T-cell (primary cell): ENCODE results near the gene FBXL5. TPM values are rescaled to one million over a fixed set of nuclear protein-coding genes. Genes with fewer than 3 reads are reported as not detected.
A peak's percentile ranks its signal among the peaks of the same experiment; 100 is the strongest.

Experiments
- ATAC-seq, 4 experiments: fragments of 200-7000 bp in 3 of 4; fragments of 150-1000 bp in 1 of 4; cut with Tn5 transposase; replicated peaks in 1 of 4; 1 replicate in 3 of 4; 2 replicates in 1 of 4; pipeline ENCODE4 v1.10.0; 2021; ENCODE audit warnings: moderate library complexity in 3 of 4, mild to moderate bottlenecking in 2 of 4, moderate number of reproducible peaks in 1 of 4
- CTCF ChIA-PET, 2 donors: fragments of 300-600 bp; sonication (Branson Sonifier 250); formaldehyde crosslinking; loops; one replicate each; lab custom pipeline; 2022; ENCODE audit warnings: antibody characterized with exemption in 2 of 2; lab: Charles Lee
- POLR2A ChIA-PET, 2 donors: fragments of 300-600 bp; sonication (Branson Sonifier 250); formaldehyde crosslinking; loops; one replicate each; lab custom pipeline; 2022; ENCODE audit warnings: antibody characterized with exemption in 2 of 2; lab: Charles Lee
- DNase-seq, 35 experiments: peaks; one replicate each; pipeline versions ENCODE4 v3.0.0 to v3.0.0-alpha.2; 2013 to 2023
- H3K27ac ChIP-seq: one replicate; pipeline ENCODE4 v1.5.1; 2013; ENCODE audit warnings: low read length
- H3K27me3 ChIP-seq, 2 experiments: replicated peaks in 1 of 2; 1 replicate in 1 of 2; 2 replicates in 1 of 2; pipeline versions ENCODE4 v1.6.1 to v1.7.0; 2013; ENCODE audit warnings: low read length in 1 of 2, mixed read lengths in 1 of 2; ENCODE audit not compliant: control insufficient read depth in 2 of 2, insufficient read depth in 2 of 2; ENCODE audit errors: extremely low read depth in 1 of 2
- H3K36me3 ChIP-seq, 2 donors: 1 replicate in 1 of 2; 2 replicates in 1 of 2; pipeline versions ENCODE4 v1.6.1 to v1.7.0; 2013; ENCODE audit warnings: low read length in 1 of 2; ENCODE audit not compliant: control insufficient read depth in 2 of 2, insufficient read depth in 1 of 2; ENCODE audit errors: extremely low read depth in 1 of 2
- H3K4me1 ChIP-seq, 2 experiments: 1 replicate in 1 of 2; 2 replicates in 1 of 2; pipeline versions ENCODE4 v1.6.1 to v1.7.0; 2013; ENCODE audit warnings: low read length in 2 of 2, mixed read lengths in 1 of 2; ENCODE audit not compliant: insufficient read depth in 2 of 2, control insufficient read depth in 1 of 2; ENCODE audit errors: extremely low read depth in 1 of 2
- H3K4me3 ChIP-seq, 2 donors: 1 replicate in 1 of 2; 2 replicates in 1 of 2; pipeline versions ENCODE4 v1.5.1 to v1.7.0; 2013; ENCODE audit warnings: mild to moderate bottlenecking in 2 of 2, low read length in 1 of 2, moderate library complexity in 1 of 2; ENCODE audit not compliant: control insufficient read depth in 1 of 2; ENCODE audit errors: extremely low read depth in 1 of 2
- H3K9me3 ChIP-seq: 2 replicates; pipeline ENCODE4 v1.7.0; 2013
- H3K27ac Mint-ChIP-seq, 2 donors: one replicate each; pipeline ENCODE4 v1.8.0; 2020 to 2021; ENCODE audit warnings: mild to moderate bottlenecking in 2 of 2, mixed read lengths in 2 of 2
- H3K27me3 Mint-ChIP-seq, 2 donors: one replicate each; pipeline ENCODE4 v1.8.0; 2021 to 2022; ENCODE audit warnings: mixed read lengths in 2 of 2
- H3K36me3 Mint-ChIP-seq: one replicate; pipeline ENCODE4 v1.8.0; 2021; ENCODE audit warnings: mixed read lengths
- H3K4me1 Mint-ChIP-seq, 3 donors: one replicate each; pipeline ENCODE4 v1.8.0; 2020 to 2022; ENCODE audit warnings: mixed read lengths in 3 of 3, mild to moderate bottlenecking in 1 of 3
- H3K4me3 Mint-ChIP-seq, 3 donors: one replicate each; pipeline ENCODE4 v1.8.0; 2020 to 2022; ENCODE audit warnings: mild to moderate bottlenecking in 3 of 3, mixed read lengths in 3 of 3, moderate library complexity in 3 of 3
- H3K9me3 Mint-ChIP-seq, 3 donors: one replicate each; pipeline ENCODE4 v1.8.0; 2020 to 2022; ENCODE audit warnings: mixed read lengths in 3 of 3
- WGBS: methylation state at CpG from one replicate; pipeline ENCODE4 v1.1.5; 2013; ENCODE audit warnings: missing lambda C conversion rate; ENCODE audit not compliant: insufficient coverage; 5-methylcytosine and 5-hydroxymethylcytosine counted together
- total RNA-seq, 35 experiments: library from RNA in 6 of 35; stranded (reverse) in 6 of 35; fragments of 120-200 nt in 1 of 35; gene quantifications; one replicate each; pipeline versions ENCODE4 v1.2.1 to v1.2.4 and lab custom pipeline; 2013 to 2026

FBXL5 gene
- total RNA-seq, 5 donors from 2014 or later (not counting 1 experiment from before 2014, with no cell fraction given): 40.2 to 64.6 (median 45.0) TPM

DNA sequence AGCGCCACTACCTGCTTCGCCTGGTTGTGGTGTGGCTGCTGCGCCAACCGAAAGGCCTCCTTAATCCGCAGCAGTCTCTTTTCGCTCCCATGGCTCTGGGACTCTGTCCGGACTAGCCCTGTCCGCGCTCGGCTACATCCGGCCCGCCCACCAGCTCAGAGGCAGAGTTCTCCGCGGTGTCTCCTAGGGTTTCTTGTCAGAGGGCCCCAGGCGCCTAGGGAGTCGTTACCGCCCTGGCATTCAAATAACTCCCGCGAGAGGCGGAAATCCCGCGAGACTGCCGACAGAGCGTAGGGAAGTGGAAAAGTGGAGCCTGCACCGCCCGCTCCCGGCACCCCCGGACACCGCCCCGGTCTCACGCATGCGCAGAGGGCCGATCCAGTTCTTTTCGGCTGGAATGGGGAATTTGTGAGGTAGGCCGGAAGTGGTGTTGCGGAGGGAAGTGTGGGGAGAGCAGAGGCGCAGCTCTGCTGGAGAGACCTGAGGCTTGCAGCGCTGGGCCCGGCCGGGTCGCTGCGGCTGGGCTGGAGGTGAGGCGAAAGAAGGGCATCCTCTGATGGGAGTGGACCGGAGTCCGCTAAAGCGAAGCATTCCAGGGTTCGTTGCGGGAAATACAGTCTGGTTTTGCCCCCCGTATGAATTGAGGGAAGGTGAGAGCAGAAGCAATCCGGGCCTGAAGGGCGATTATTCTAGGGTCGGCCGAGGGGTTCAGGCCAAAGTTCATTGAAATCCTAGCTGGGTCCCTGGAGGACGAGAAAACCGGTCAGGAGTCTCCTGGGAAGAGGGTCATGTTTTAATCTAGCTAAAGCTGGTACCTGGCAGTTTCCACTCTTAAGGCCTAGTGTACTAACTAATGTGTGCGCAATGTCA is 26.4 kb upstream of the FBXL5 start, which contains the start of gene FAM200B:
Gene FAM200B, plus strand, starts transcription at position 456 of the 870 bp plus-strand sequence. CDS start 5,151 bp downstream, outside the sequence.
- POLR2A ChIA-PET: interaction anchor here (0.5 to 1.0 kb wide), 3 partner anchors 26 to 679 kb away, joined by 3 to 9 read pairs (median 4); partner anchors contain the start of gene CPEB2 (in 1 of the 2)

GRCh38 chr4:15681067-15681371 is 25.9 kb upstream of the FBXL5 start:
- WGBS: 0% methylated on average over 13 of the region's 14 CpGs
- ATAC-seq: no peak

More for the DNA sequence above, 26.4 kb upstream of the FBXL5 start, which contains the start of gene FAM200B:
- Histone ChIP-seq H3K36me3 (peaks cover 0 to 11% of the 10 kb centered on the region in 2 donors), H3K9me3 (no peaks in the 10 kb centered on the region), H3K27ac (peak within 1 kb of the TSS; percentile 85), H3K27me3 (no peaks in the 10 kb centered on the region), H3K4me3 (peak within 1 kb of the TSS; percentile 82 to 97), H3K4me1 (peaks cover 7 to 18% of the 10 kb centered on the region in 2 experiments)
- ATAC-seq (peak; percentile 95 to 99 (median 98)), DNase-seq (peak; percentile 82 to 98 (median 92))
- CTCF ChIA-PET: interaction anchor here (0.6 to 1.3 kb wide), 6 partner anchors 21 to 515 kb away, joined by 3 to 11 read pairs (median 4); partner anchors contain the start of genes BST1 (in 1 of the 2) and FBXL5 (in 1 of the 2)
- Mint-ChIP-seq H3K36me3 (peaks cover 16% of the 10 kb centered on the region), H3K27me3 (no peaks in the 10 kb centered on the region), H3K9me3 (no peaks in the 10 kb centered on the region), H3K4me1 (peaks cover 38 to 40% (median 40%) of the 10 kb centered on the region in 3 donors), H3K4me3 (peak within 1 kb of the TSS; percentile 97 to 100 (median 98)), H3K27ac (peak within 1 kb of the TSS; percentile 97 to 98)
- under 1% methylated on average over 56 of the region's 56 CpGs for WGBS

GRCh38 chr4:15677507-15677988 is 22.4 kb upstream of the FBXL5 start:
- Histone ChIP-seq H3K9me3 (no peaks in the 10 kb centered on the region), H3K27me3 (no peaks in the 10 kb centered on the region), H3K4me1 (peaks cover 3 to 4% of the 10 kb centered on the region in 2 experiments), H3K27ac (no peak overlapping the region), H3K36me3 (no peaks in the 10 kb centered on the region), H3K4me3 (no peak overlapping the region)
- POLR2A ChIA-PET: interaction anchor here in 1 of 2 donors (0.8 kb wide), 1 partner anchor 81 kb away, joined by 3 read pairs; no protein-coding TSS in a partner anchor
- Mint-ChIP-seq H3K36me3 (no peaks in the 10 kb centered on the region), H3K4me3 (no peak overlapping the region), H3K27ac (no peak overlapping the region), H3K9me3 (no peaks in the 10 kb centered on the region), H3K27me3 (no peaks in the 10 kb centered on the region), H3K4me1 (peaks cover 8 to 15% (median 12%) of the 10 kb centered on the region in 3 donors)
- DNase-seq: no peak
- CTCF ChIA-PET: interaction anchor here in 1 of 2 donors (0.6 kb wide), 1 partner anchor 56 kb away, joined by 3 read pairs; no protein-coding TSS in a partner anchor
- WGBS: 88% methylated on average over 1 of the region's 2 CpGs
- ATAC-seq: no peak

More at GRCh38 chr4:15681067-15681371, 25.9 kb upstream of the FBXL5 start:
- Histone ChIP-seq H3K27me3 (no peaks in the 10 kb centered on the region), H3K4me1 (peaks cover 7 to 18% of the 10 kb centered on the region in 2 experiments), H3K36me3 (peaks cover 0 to 5% of the 10 kb centered on the region in 2 donors), H3K4me3 (peak overlapping the region; percentile 82 to 97), H3K9me3 (no peaks in the 10 kb centered on the region), H3K27ac (no peak overlapping the region)
- peaks cover 35 to 40% (median 36%) of the 10 kb centered on the region in 3 donors for H3K4me1 Mint-ChIP-seq
- H3K27ac Mint-ChIP-seq: no peak overlapping the region
- H3K9me3 Mint-ChIP-seq: no peaks in the 10 kb centered on the region
- CTCF ChIA-PET: interaction anchor here in 1 of 2 donors (1.0 to 1.3 kb wide), 2 partner anchors 25 to 75 kb away, joined by 3 read pairs; partner anchors contain the start of gene FBXL5
- POLR2A ChIA-PET: interaction anchor here in 1 of 2 donors (0.7 kb wide), 1 partner anchor 75 kb away, joined by 4 read pairs; no protein-coding TSS in a partner anchor
- DNase-seq: no peak
- H3K36me3 Mint-ChIP-seq: peaks cover 10% of the 10 kb centered on the region
- H3K4me3 Mint-ChIP-seq: peak overlapping the region; percentile 97 to 100 (median 98)
- H3K27me3 Mint-ChIP-seq: no peaks in the 10 kb centered on the region

GRCh38 chr4:15676899-15677298 is 21.7 kb upstream of the FBXL5 start:
- Histone ChIP-seq H3K27me3 (no peaks in the 10 kb centered on the region), H3K4me1 (peaks cover 0 to 4% of the 10 kb centered on the region in 2 experiments), H3K27ac (no peak overlapping the region), H3K36me3 (no peaks in the 10 kb centered on the region), H3K4me3 (no peak overlapping the region), H3K9me3 (no peaks in the 10 kb centered on the region)
- Mint-ChIP-seq H3K27me3 (no peaks in the 10 kb centered on the region), H3K27ac (no peak overlapping the region), H3K9me3 (no peaks in the 10 kb centered on the region), H3K4me3 (no peak overlapping the region), H3K4me1 (peaks cover 2 to 9% (median 5%) of the 10 kb centered on the region in 3 donors), H3K36me3 (no peaks in the 10 kb centered on the region)
- WGBS: no CpG with 5 or more reads among the region's 6 CpGs
- CTCF ChIA-PET: interaction anchor here in 1 of 2 donors (0.7 kb wide), 1 partner anchor 279 kb away, joined by 3 read pairs; no protein-coding TSS in a partner anchor
- no peak for DNase-seq
- POLR2A ChIA-PET: interaction anchor here in 1 of 2 donors (0.8 kb wide), 1 partner anchor 81 kb away, joined by 3 read pairs; no protein-coding TSS in a partner anchor
- no peak for ATAC-seq

DNA sequence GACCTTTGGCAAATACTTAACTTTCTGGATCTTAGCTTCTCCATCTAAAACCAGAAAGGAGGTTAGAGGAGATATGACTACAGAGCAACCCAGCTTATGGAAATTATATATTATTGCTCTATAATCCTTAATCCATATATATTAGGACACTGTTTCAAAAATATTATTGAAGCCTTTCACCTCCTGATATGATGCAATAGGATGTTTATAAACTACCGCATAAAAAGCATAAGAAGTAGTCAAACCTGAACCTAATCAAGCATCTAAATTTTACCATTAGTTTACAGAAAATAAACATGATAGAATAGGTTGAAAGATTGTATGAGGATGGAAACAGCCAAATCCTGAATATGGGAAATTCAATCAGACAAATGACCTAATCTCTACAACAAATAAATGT is 20.9 kb upstream of the FBXL5 start:
- H3K9me3 Mint-ChIP-seq: no peaks in the 10 kb centered on the region
- H3K27me3 ChIP-seq: no peaks in the 10 kb centered on the region
- no peak for ATAC-seq
- H3K4me1 ChIP-seq: peaks cover 0 to under 1% of the 10 kb centered on the region in 2 experiments
- peaks cover under 1 to 3% (median 2%) of the 10 kb centered on the region in 3 donors for H3K4me1 Mint-ChIP-seq
- H3K27ac ChIP-seq: no peak overlapping the region
- ChIA-PET CTCF (interaction anchor here (0.7 kb wide), 2 partner anchors 12 to 24 kb away, joined by 7 to 8 read pairs; no protein-coding TSS in a partner anchor), POLR2A (interaction anchor here in 1 of 2 donors (0.7 kb wide), 1 partner anchor 12 kb away, joined by 12 read pairs; no protein-coding TSS in a partner anchor)
- no peak for DNase-seq
- no peak overlapping the region for H3K4me3 ChIP-seq
- H3K36me3 ChIP-seq: no peaks in the 10 kb centered on the region
- H3K27me3 Mint-ChIP-seq: no peaks in the 10 kb centered on the region
- no peaks in the 10 kb centered on the region for H3K36me3 Mint-ChIP-seq
- no CpG with 5 or more reads among the region's 1 CpG for WGBS
- no peaks in the 10 kb centered on the region for H3K9me3 ChIP-seq
- no peak overlapping the region for H3K4me3 Mint-ChIP-seq
- H3K27ac Mint-ChIP-seq: no peak overlapping the region
